ENCODE data around the gene MBNL2.

The MBNL2 gene

GRCh38 chr13:97353927-97354675 is 132.0 kb downstream of the MBNL2 start:
- no peak for DNase-seq

- no peak for DNase-seq
Observed at GRCh38 chr13:97354808-97355207, 132.7 kb downstream of the MBNL2 start.

GRCh38 chr13:97356592-97356991 is 134.5 kb downstream of the MBNL2 start:
- DNase-seq: no peak

- peak; percentile 94 for DNase-seq
Observed at GRCh38 chr13:97359181-97360057, 137.3 kb downstream of the MBNL2 start.

- DNase-seq: no peak
Observed at GRCh38 chr13:97360610-97361009, 138.5 kb downstream of the MBNL2 start.

GRCh38 chr13:97364031-97364430 is 141.9 kb downstream of the MBNL2 start:
- DNase-seq: no peak

GRCh38 chr13:97364827-97365226 is 142.7 kb downstream of the MBNL2 start:
- no peak for DNase-seq

- no peak for DNase-seq
Observed at GRCh38 chr13:97366172-97366688, 144.1 kb downstream of the MBNL2 start.

GRCh38 chr13:97367016-97367822 is 145.1 kb downstream of the MBNL2 start:
- no peak for DNase-seq

GRCh38 chr13:97369261-97369893 is 147.2 kb downstream of the MBNL2 start:
- no peak for DNase-seq

GRCh38 chr13:97371486-97372109 is 149.5 kb downstream of the MBNL2 start:
- peak; percentile 38 for DNase-seq

GRCh38 chr13:97372936-97373335 is 150.8 kb downstream of the MBNL2 start:
- DNase-seq: peak; percentile 45

GRCh38 chr13:97373787-97374186 is 151.7 kb downstream of the MBNL2 start:
- DNase-seq: no peak

GRCh38 chr13:97376981-97377380 is 154.8 kb downstream of the MBNL2 start:
- peak; percentile 26 for DNase-seq

- DNase-seq: no peak
Observed at GRCh38 chr13:97379386-97379785, 157.3 kb downstream of the MBNL2 start.

GRCh38 chr13:97380696-97381095 is 158.6 kb downstream of the MBNL2 start:
- no peak for DNase-seq

GRCh38 chr13:97381189-97381588 is 159.1 kb downstream of the MBNL2 start:
- no peak for DNase-seq

GRCh38 chr13:97382276-97382675 is 160.1 kb downstream of the MBNL2 start:
- no peak for DNase-seq

GRCh38 chr13:97384371-97384770 is 162.2 kb downstream of the MBNL2 start:
- no peak for DNase-seq

GRCh38 chr13:97385146-97385545 is 163.0 kb downstream of the MBNL2 start:
- no peak for DNase-seq

GRCh38 chr13:97385854-97386253 is 163.7 kb downstream of the MBNL2 start:
- DNase-seq: no peak

All from NCI-H82 (cell line).